B cell (primary cell): ENCODE results near the gene BCL2L11. TPM values are rescaled to one million over a fixed set of nuclear protein-coding genes. Genes with fewer than 3 reads are reported as not detected.

Experiments used
- ATAC-seq: fragments of 200-7000 bp; cut with Tn5 transposase; one replicate; pipeline ENCODE4 v1.10.0; 2021; ENCODE audit warnings: low read depth, mild to moderate bottlenecking, moderate number of reproducible peaks, moderate library complexity
- CTCF ChIA-PET: fragments of 350-600 bp; sonication (Branson Sonifier 250); formaldehyde crosslinking; loops from one replicate; lab custom pipeline; 2021; ENCODE audit warnings: antibody characterized with exemption, inconsistent platforms; lab: Charles Lee
- POLR2A ChIA-PET: fragments of 350-600 bp; sonication (Branson Sonifier 250); formaldehyde crosslinking; loops from one replicate; lab custom pipeline; 2021; ENCODE audit warnings: antibody characterized with exemption; lab: Charles Lee
- DNase-seq: peaks from one replicate; pipeline ENCODE4 v3.0.0; 2013
- H2AFZ ChIP-seq: 2 replicates; pipeline ENCODE4 v1.6.1; 2012; ENCODE audit warnings: mild to moderate bottlenecking, low read depth, low read length; ENCODE audit not compliant: insufficient read depth, poor library complexity, severe bottlenecking
- H3K27ac ChIP-seq, 2 donors: 1 replicate in 1 of 2; 2 replicates in 1 of 2; pipeline ENCODE4 v1.5.1; 2012 to 2013; ENCODE audit warnings: low read length in 2 of 2, mild to moderate bottlenecking in 2 of 2, moderate library complexity in 1 of 2
- H3K27me3 ChIP-seq, 4 experiments: fragments of 200-600 bp in 1 of 4; sonication (generic) in 1 of 4; replicated peaks in 1 of 4; 1 replicate in 2 of 4; 2 replicates in 2 of 4; pipeline versions ENCODE4 v1.6.1 to v1.7.0; 2013 to 2016; ENCODE audit warnings: low read length in 3 of 4, mild to moderate bottlenecking in 2 of 4, mixed read lengths in 1 of 4, moderate library complexity in 1 of 4; ENCODE audit not compliant: insufficient read depth in 4 of 4, control insufficient read depth in 3 of 4; ENCODE audit errors: control extremely low read depth in 1 of 4
- H3K36me3 ChIP-seq, 2 experiments: replicated peaks in 1 of 2; 1 replicate in 1 of 2; 2 replicates in 1 of 2; pipeline versions ENCODE4 v1.6.1 to v1.7.1; 2013; ENCODE audit warnings: low read length in 1 of 2; ENCODE audit not compliant: insufficient read depth in 2 of 2, control insufficient read depth in 1 of 2; ENCODE audit errors: control extremely low read depth in 1 of 2, extremely low read depth in 1 of 2
- H3K4me1 ChIP-seq, 2 donors: fragments of 200-600 bp in 1 of 2; sonication (generic) in 1 of 2; 1 replicate in 1 of 2; 2 replicates in 1 of 2; pipeline versions ENCODE4 v1.5.1 to v1.6.1; 2013 to 2017; ENCODE audit warnings: low read length in 2 of 2; ENCODE audit not compliant: control insufficient read depth in 2 of 2, insufficient read depth in 2 of 2
- H3K4me2 ChIP-seq: replicated peaks from 2 replicates; pipeline ENCODE3; 2012; ENCODE audit warnings: mild to moderate bottlenecking, low read depth, low read length; ENCODE audit not compliant: poor library complexity, severe bottlenecking
- H3K4me3 ChIP-seq, 5 experiments: fragments of 200-600 bp in 1 of 5; sonication (generic) in 1 of 5; 1 replicate in 3 of 5; 2 replicates in 2 of 5; pipeline versions ENCODE4 v1.5.1 to v1.7.0; 2011 to 2016; ENCODE audit warnings: low read length in 4 of 5, mild to moderate bottlenecking in 4 of 5, low read depth in 2 of 5, control low read depth in 1 of 5, moderate library complexity in 1 of 5; ENCODE audit not compliant: insufficient read depth in 1 of 5; ENCODE audit errors: control extremely low read depth in 1 of 5, extremely low read depth in 1 of 5
- H3K79me2 ChIP-seq: fragments of 200-600 bp; sonication (generic); one replicate; pipeline ENCODE4 v1.6.0; 2016; ENCODE audit warnings: low read length; ENCODE audit not compliant: control insufficient read depth, insufficient read depth
- H3K9ac ChIP-seq: fragments of 200-600 bp; sonication (generic); 2 replicates; pipeline ENCODE4 v1.6.1; 2017; ENCODE audit warnings: mild to moderate bottlenecking, low read length, moderate library complexity
- H3K9me3 ChIP-seq, 3 donors: one replicate each; pipeline versions ENCODE4 v1.6.1 to v1.7.1; 2013; ENCODE audit warnings: low read length in 2 of 3; ENCODE audit not compliant: control insufficient read depth in 2 of 3, insufficient read depth in 1 of 3; ENCODE audit errors: control extremely low read depth in 1 of 3
- H4K20me1 ChIP-seq: 2 replicates; pipeline ENCODE4 v1.6.0; 2012; ENCODE audit warnings: mild to moderate bottlenecking, low read length; ENCODE audit not compliant: insufficient read depth, control insufficient read depth, poor library complexity, severe bottlenecking
- H3K27ac Mint-ChIP-seq: one replicate; pipeline ENCODE4 v1.8.0; 2021; ENCODE audit warnings: mixed read lengths
- H3K27me3 Mint-ChIP-seq: one replicate; pipeline ENCODE4 v1.8.0; 2021; ENCODE audit warnings: mixed read lengths
- H3K4me1 Mint-ChIP-seq: one replicate; pipeline ENCODE4 v1.8.0; 2021; ENCODE audit warnings: mixed read lengths
- H3K4me3 Mint-ChIP-seq: one replicate; pipeline ENCODE4 v1.8.0; 2021; ENCODE audit warnings: mixed read lengths
- H3K9me3 Mint-ChIP-seq: one replicate; pipeline ENCODE4 v1.8.0; 2022; ENCODE audit warnings: mixed read lengths; ENCODE audit not compliant: insufficient read depth
- CTCF ChIP-seq: fragments of 200-600 bp; IDR thresholded peaks from one replicate; pipeline ENCODE4 v1.8.0; 2022; ENCODE audit warnings: antibody characterized with exemption, mild to moderate bottlenecking
- EZH2 ChIP-seq: IDR thresholded peaks from 2 replicates; pipeline ENCODE4 v1.6.1; 2012; ENCODE audit warnings: borderline replicate concordance, low read depth, mild to moderate bottlenecking, moderate library complexity, low read length; ENCODE audit not compliant: insufficient read depth, poor library complexity, severe bottlenecking
- WGBS: methylation state at CpG from one replicate; pipeline ENCODE4 v1.1.5; 2013; ENCODE audit warnings: missing lambda C conversion rate; ENCODE audit not compliant: insufficient coverage; 5-methylcytosine and 5-hydroxymethylcytosine counted together
- intact Hi-C: fragments of 100-400 bp; cut with micrococcal nuclease; formaldehyde crosslinking; loops from one replicate; pipeline ENCODE4 v1.10.0; 2022
- polyA plus RNA-seq: library from polyadenylated mRNA; depleted of rRNA; stranded (reverse); fragments of >200 nt; gene quantifications from 2 replicates; pipeline ENCODE4 v1.2.3, GENCODE V29; 2012
- total RNA-seq, 2 donors: library from RNA; stranded (reverse); fragments of 120-200 nt in 1 of 2; gene quantifications; 1 replicate in 1 of 2; 2 replicates in 1 of 2; pipeline versions ENCODE4 v1.2.3 to v1.2.4, GENCODE V29; 2013 to 2022

The BCL2L11 gene
- total and polyA plus RNA-seq, 2 donors (not counting 1 experiment from before 2014, with no cell fraction given), result 13.8 to 164 TPM

DNA sequence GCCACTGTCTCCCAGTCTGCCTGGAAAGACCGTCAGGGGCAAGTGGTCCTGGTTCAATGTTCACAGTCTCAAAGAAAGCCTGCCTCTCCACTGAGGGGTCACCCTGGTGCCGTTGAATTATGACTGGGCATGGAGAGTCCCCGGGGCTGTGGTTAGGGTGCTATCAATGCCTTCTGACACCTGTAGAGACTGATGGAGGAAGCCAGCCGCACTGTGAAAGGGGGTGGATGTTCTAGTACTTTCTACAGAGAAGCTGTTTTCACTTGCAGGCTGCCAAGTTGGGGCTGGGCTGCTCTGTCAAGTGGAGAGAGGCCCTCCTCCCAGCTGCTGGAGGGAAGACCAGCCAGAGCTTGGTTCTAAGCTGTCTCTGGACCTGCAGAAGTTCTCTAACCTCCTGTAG is 80.5 kb downstream of the BCL2L11 start:
- 63% methylated on average over 4 of the region's 4 CpGs for WGBS
- POLR2A ChIA-PET, result interaction anchor here (1.1 kb wide), 1 partner anchor 11 kb away, joined by 3 read pairs; no protein-coding TSS in a partner anchor
- Histone ChIP-seq H3K4me3 (no peak overlapping the region), H4K20me1 (no peaks in the 10 kb centered on the region), H3K4me1 (peaks cover 3 to 23% of the 10 kb centered on the region in 2 donors), H2AFZ (no peak overlapping the region), H3K27ac (no peak overlapping the region), H3K79me2 (no peaks in the 10 kb centered on the region), H3K9ac (no peak overlapping the region), H3K27me3 (no peaks in the 10 kb centered on the region), H3K36me3 (no peaks in the 10 kb centered on the region), H3K4me2 (no peak overlapping the region), H3K9me3 (peaks cover 0 to 3% (median 0%) of the 10 kb centered on the region in 3 donors)
- H3K4me1 Mint-ChIP-seq, result peaks cover 29% of the 10 kb centered on the region
- H3K27me3 Mint-ChIP-seq, result no peaks in the 10 kb centered on the region
- ATAC-seq, result peak; percentile 81
- TF ChIP-seq EZH2 (no peak), CTCF (no peak)
- CTCF ChIA-PET, result no interaction called here
- no peak overlapping the region for H3K4me3 Mint-ChIP-seq
- H3K27ac Mint-ChIP-seq, result no peak overlapping the region
- peak; percentile 52 for DNase-seq
- intact Hi-C loops, result loop anchor here (2.0 to 10.0 kb wide), 2 partner anchors 44 to 146 kb away; no protein-coding TSS in a partner anchor
- H3K9me3 Mint-ChIP-seq, result no peaks in the 10 kb centered on the region

GRCh38 chr2:111202266-111203040 is 81.7 kb downstream of the BCL2L11 start:
- ATAC-seq, result no peak
- POLR2A ChIA-PET, result no interaction called here
- no peak overlapping the region for H3K4me3 Mint-ChIP-seq

More at GRCh38 chr2:111202266-111203040, 81.7 kb downstream of the BCL2L11 start:
- H3K27me3 Mint-ChIP-seq, result no peaks in the 10 kb centered on the region
- Histone ChIP-seq H3K79me2 (no peaks in the 10 kb centered on the region), H4K20me1 (no peaks in the 10 kb centered on the region), H3K9ac (no peak overlapping the region), H3K9me3 (peaks cover 0 to 3% (median 0%) of the 10 kb centered on the region in 3 donors), H3K4me3 (no peak overlapping the region), H3K36me3 (no peaks in the 10 kb centered on the region), H2AFZ (no peak overlapping the region), H3K27me3 (no peaks in the 10 kb centered on the region), H3K27ac (no peak overlapping the region), H3K4me1 (peaks cover 3 to 22% of the 10 kb centered on the region in 2 donors), H3K4me2 (no peak overlapping the region)
- CTCF ChIA-PET, result no interaction called here
- TF ChIP-seq EZH2, result no peak
- no peak for TF ChIP-seq CTCF
- H3K27ac Mint-ChIP-seq, result no peak overlapping the region
- peaks cover 24% of the 10 kb centered on the region for H3K4me1 Mint-ChIP-seq
- no peaks in the 10 kb centered on the region for H3K9me3 Mint-ChIP-seq
- no peak for DNase-seq
- 100% methylated on average over 1 of the region's 2 CpGs for WGBS
- intact Hi-C loops, result loop anchor here (10.0 kb wide), 1 partner anchor 148 kb away; no protein-coding TSS in a partner anchor
